H1 (cell line): ENCODE data around the gene NR1I3. TPM values are rescaled to one million over a fixed set of nuclear protein-coding genes. Genes with fewer than 3 reads are reported as not detected.

Source experiments
- ASH2L ChIP-seq: fragments of 200-600, 300-600 bp; sonication (generic); IDR thresholded peaks from one replicate; pipeline ENCODE4 v1.7.1; 2017; ENCODE audit warnings: low read length
- CBX5 ChIP-seq: fragments of 300-800, 300-1000 bp; sonication (generic); IDR thresholded peaks from 2 replicates; pipeline ENCODE4 v1.7.1; 2016; ENCODE audit warnings: antibody characterized with exemption, low read length, low read depth
- KDM4A ChIP-seq: IDR thresholded peaks from one replicate; pipeline ENCODE4 v1.7.1; 2012; ENCODE audit warnings: low read depth, mild to moderate bottlenecking, moderate library complexity, low read length, inconsistent platforms; ENCODE audit not compliant: severe bottlenecking
- NANOG ChIP-seq: IDR thresholded peaks from 2 replicates; pipeline ENCODE4 v1.6.1; 2011; ENCODE audit warnings: low read length, low read depth, mild to moderate bottlenecking, inconsistent platforms; ENCODE audit not compliant: insufficient read depth, poor library complexity, severe bottlenecking
- POLR2A ChIP-seq, 2 experiments: IDR thresholded peaks; 1 replicate in 1 of 2; 2 replicates in 1 of 2; pipeline ENCODE4 v1.6.1; 2011; ENCODE audit warnings: low read depth in 2 of 2, low read length in 2 of 2, mild to moderate bottlenecking in 2 of 2; ENCODE audit errors: control extremely low read depth in 1 of 2
- POU5F1 ChIP-seq: IDR thresholded peaks from 2 replicates; pipeline ENCODE4 v1.6.1; 2011; ENCODE audit warnings: low read depth, mild to moderate bottlenecking, low read length, moderate library complexity
- RFX5 ChIP-seq: IDR thresholded peaks from 2 replicates; pipeline ENCODE4 v1.6.1; 2011; ENCODE audit warnings: low read depth, low read length, improper control_type of control experiment, borderline replicate concordance
- SIRT6 ChIP-seq: IDR thresholded peaks from one replicate; pipeline ENCODE4 v1.7.1; 2012; ENCODE audit warnings: low read length, inconsistent platforms
- polyA plus RNA-seq, 7 experiments: library from polyadenylated mRNA; depleted of rRNA in 3 of 7; stranded (reverse) in 5 of 7; unstranded in 2 of 7; fragments of >200 nt in 5 of 7; fragments of 200-250 nt in 2 of 7; gene quantifications; 1 replicate in 5 of 7; 2 replicates in 1 of 7; 4 replicates in 1 of 7; pipeline versions ENCODE4 v1.2.1 to v1.2.3, GENCODE V29; 2011 to 2013; ENCODE audit warnings: missing spikeins in 2 of 7, mixed read lengths in 2 of 7
- total RNA-seq: library from RNA; stranded (reverse); fragmentation: NEBNext Ultra II Directional; extraction: Animal tissue kit (Norgen Biotek cat#: 25700); gene quantifications from 2 replicates; pipeline ENCODE4 v1.2.1, GENCODE V29; 2021
- TF ChIP-seq, protein P1 (sequence below): fragments of 300-600 bp; sonication (generic); IDR thresholded peaks from 2 replicates; pipeline ENCODE4 v1.7.1; 2012; ENCODE audit warnings: low read length, moderate library complexity, mild to moderate bottlenecking, inconsistent platforms; ENCODE audit not compliant: insufficient replicate concordance
- TF ChIP-seq, protein P2 (sequence below): IDR thresholded peaks from 2 replicates; pipeline ENCODE4 v1.6.1; 2012; ENCODE audit warnings: inconsistent platforms

Gene NR1I3
- total and polyA plus RNA-seq, 2 of the 8 experiments (the other 6 are each of a cell fraction or from before 2014, with no cell fraction given): not detected

DNA sequence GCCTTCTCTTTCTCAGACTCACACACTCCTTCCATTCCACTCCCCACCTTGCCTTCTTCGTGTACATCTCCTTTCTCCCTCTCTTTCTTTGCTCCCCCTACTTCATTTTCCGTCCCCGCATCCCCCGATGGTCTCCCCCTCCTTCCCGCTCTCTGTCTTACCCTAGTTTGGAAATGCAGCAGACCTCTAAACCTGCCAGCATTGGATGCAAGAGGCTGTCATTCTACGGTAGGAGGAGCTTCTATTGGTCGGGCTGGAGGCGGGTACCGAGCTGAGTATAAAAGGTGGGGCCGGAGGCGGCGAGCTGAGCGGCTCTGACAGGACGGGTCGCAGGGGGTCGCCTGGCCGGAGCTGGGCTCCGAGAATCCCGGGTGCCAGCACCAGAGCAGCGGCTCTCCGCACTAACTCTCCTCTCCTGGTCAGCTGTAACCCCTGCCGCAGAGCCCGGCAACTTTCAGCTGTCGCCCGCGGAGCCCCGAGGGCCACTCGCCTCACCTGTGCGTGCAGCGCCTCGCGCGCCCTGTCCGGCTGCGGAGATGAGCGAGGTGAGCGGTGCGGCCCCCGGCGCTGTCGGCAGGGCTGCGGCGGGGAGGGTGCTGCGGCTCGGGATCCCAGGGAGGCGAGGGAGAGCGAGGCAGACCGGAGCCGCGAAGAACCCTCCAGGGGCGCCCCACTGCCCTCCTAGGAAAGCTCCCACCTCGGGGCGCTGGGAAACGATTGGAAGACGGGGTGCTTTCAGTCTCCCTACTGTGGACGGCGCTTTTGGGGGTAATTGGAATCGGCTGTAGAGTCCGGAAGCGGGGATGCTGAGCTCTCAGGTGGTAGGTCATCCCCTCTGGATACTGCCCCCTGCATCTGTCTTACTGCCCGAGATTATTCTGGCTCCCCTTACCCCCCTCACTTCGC is 20.7 kb upstream of the NR1I3 start, which contains the start of gene PCP4L1 (continued):
- no peak for TF ChIP-seq POU5F1
- TF ChIP-seq, protein P1, sequence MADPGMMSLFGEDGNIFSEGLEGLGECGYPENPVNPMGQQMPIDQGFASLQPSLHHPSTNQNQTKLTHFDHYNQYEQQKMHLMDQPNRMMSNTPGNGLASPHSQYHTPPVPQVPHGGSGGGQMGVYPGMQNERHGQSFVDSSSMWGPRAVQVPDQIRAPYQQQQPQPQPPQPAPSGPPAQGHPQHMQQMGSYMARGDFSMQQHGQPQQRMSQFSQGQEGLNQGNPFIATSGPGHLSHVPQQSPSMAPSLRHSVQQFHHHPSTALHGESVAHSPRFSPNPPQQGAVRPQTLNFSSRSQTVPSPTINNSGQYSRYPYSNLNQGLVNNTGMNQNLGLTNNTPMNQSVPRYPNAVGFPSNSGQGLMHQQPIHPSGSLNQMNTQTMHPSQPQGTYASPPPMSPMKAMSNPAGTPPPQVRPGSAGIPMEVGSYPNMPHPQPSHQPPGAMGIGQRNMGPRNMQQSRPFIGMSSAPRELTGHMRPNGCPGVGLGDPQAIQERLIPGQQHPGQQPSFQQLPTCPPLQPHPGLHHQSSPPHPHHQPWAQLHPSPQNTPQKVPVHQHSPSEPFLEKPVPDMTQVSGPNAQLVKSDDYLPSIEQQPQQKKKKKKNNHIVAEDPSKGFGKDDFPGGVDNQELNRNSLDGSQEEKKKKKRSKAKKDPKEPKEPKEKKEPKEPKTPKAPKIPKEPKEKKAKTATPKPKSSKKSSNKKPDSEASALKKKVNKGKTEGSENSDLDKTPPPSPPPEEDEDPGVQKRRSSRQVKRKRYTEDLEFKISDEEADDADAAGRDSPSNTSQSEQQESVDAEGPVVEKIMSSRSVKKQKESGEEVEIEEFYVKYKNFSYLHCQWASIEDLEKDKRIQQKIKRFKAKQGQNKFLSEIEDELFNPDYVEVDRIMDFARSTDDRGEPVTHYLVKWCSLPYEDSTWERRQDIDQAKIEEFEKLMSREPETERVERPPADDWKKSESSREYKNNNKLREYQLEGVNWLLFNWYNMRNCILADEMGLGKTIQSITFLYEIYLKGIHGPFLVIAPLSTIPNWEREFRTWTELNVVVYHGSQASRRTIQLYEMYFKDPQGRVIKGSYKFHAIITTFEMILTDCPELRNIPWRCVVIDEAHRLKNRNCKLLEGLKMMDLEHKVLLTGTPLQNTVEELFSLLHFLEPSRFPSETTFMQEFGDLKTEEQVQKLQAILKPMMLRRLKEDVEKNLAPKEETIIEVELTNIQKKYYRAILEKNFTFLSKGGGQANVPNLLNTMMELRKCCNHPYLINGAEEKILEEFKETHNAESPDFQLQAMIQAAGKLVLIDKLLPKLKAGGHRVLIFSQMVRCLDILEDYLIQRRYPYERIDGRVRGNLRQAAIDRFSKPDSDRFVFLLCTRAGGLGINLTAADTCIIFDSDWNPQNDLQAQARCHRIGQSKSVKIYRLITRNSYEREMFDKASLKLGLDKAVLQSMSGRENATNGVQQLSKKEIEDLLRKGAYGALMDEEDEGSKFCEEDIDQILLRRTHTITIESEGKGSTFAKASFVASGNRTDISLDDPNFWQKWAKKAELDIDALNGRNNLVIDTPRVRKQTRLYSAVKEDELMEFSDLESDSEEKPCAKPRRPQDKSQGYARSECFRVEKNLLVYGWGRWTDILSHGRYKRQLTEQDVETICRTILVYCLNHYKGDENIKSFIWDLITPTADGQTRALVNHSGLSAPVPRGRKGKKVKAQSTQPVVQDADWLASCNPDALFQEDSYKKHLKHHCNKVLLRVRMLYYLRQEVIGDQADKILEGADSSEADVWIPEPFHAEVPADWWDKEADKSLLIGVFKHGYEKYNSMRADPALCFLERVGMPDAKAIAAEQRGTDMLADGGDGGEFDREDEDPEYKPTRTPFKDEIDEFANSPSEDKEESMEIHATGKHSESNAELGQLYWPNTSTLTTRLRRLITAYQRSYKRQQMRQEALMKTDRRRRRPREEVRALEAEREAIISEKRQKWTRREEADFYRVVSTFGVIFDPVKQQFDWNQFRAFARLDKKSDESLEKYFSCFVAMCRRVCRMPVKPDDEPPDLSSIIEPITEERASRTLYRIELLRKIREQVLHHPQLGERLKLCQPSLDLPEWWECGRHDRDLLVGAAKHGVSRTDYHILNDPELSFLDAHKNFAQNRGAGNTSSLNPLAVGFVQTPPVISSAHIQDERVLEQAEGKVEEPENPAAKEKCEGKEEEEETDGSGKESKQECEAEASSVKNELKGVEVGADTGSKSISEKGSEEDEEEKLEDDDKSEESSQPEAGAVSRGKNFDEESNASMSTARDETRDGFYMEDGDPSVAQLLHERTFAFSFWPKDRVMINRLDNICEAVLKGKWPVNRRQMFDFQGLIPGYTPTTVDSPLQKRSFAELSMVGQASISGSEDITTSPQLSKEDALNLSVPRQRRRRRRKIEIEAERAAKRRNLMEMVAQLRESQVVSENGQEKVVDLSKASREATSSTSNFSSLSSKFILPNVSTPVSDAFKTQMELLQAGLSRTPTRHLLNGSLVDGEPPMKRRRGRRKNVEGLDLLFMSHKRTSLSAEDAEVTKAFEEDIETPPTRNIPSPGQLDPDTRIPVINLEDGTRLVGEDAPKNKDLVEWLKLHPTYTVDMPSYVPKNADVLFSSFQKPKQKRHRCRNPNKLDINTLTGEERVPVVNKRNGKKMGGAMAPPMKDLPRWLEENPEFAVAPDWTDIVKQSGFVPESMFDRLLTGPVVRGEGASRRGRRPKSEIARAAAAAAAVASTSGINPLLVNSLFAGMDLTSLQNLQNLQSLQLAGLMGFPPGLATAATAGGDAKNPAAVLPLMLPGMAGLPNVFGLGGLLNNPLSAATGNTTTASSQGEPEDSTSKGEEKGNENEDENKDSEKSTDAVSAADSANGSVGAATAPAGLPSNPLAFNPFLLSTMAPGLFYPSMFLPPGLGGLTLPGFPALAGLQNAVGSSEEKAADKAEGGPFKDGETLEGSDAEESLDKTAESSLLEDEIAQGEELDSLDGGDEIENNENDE: no peak
- peak; percentile 95 for TF ChIP-seq KDM4A
- TF ChIP-seq, protein P2, sequence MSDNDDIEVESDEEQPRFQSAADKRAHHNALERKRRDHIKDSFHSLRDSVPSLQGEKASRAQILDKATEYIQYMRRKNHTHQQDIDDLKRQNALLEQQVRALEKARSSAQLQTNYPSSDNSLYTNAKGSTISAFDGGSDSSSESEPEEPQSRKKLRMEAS: peak; percentile 71
- no peak for TF ChIP-seq SIRT6
- no peak for TF ChIP-seq NANOG
- TF ChIP-seq ASH2L: no peak
- peak in 1 of 2 experiments; percentile 82; a peak in 2 of 3 replicates for TF ChIP-seq POLR2A (IDR thresholded peaks at IDR 0.05; ENCODE audit: control extremely low read depth in 1 of 2, low read depth in 2 of 2, low read length in 2 of 2)
- TF ChIP-seq RFX5: no peak
- TF ChIP-seq CBX5: no peak
